HG03066 (cell line): ENCODE data around the gene ARRB1.

Experiments used
- ATAC-seq: cut with Tn5 transposase; IDR thresholded peaks from one replicate; pipeline ENCODE4 v1.9.1; 2021; ENCODE audit warnings: low read depth; ENCODE audit not compliant: unreplicated experiment

ARRB1 gene

DNA sequence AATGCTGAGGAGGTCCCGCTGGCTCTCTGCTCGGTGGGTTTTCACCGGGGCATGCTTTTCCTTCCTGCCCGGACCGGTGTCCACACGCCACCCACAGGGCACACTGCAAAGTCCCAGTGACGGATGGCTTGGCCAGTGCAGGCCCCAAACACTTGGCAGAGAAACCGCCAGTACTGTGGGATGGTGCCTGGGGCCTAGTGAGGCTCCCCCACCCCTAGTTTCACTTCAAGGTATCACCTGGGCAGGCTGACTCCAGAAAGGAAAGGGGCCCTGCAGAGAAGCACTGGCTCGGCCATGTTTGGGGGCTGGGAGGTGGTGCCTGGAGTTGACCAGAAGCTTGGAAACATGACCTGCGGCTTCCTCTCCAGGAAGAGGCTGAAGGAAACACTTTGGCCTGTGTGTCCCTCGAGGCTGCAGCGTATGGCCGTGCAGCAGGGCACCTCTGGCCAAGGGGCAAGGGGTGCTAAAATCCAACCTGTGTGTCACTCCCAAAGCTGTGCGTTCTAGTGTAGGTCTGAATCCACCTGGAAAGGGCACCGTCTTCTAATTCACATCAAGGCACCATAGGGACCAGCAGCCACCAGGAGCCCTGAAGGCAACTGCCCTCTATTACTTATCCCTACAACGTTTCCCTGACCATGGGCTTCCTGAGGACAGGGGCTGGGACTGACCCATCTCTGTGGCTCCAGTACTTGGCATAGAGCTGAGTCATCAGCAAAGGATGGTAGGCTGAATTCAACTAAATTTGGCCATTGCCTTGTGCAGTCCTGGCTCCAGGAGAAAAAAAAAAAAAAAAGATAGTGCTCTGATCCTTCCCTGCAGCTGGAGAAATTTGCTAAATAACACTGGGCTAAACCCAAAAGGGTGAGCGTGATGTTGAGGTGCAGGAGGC, 88.3 kb downstream of the ARRB1 start:
- ATAC-seq = no peak

DNA sequence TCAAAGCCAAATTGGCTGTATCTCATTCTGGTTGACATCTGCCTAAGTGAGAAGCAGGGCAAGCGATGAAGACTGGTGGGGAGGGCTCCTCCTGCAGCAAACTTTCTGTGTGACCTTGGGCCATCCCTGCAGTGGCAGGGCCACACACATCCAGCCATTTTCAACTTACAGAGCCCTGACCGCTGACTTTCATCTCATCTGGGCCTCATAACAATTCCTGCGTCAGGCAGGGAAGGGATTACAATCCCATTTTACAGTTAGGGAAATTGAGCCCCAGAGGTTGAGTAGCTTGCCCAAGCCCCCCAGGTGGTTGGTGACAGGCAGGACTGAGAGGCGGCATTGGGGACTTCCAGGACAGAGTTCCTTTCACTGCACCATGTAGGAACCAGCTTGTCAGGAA, 89.0 kb downstream of the ARRB1 start:
- no peak for ATAC-seq

DNA sequence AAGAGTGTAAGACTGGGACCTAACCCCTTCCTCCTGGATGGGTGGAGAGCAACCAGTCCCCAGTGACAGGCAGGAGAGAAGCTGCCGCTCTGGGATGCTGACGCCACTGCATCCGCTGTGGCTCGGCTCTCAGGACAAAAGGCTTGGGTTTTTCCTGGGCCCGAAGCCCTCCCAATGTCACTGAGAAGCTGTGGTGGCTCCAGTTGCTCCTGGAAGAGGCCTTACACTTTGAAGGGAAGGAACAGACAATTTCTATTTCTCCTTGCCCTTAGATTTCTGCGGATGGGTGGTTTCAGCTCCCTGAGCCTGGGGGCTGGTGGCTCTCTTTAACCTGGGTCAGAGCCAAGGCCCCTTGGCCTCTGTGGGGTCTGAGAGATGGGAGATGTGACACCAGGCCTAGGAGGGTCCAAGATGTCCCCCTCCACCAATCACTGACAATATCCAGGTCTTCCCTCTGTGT, 89.5 kb downstream of the ARRB1 start:
- no peak for ATAC-seq

DNA sequence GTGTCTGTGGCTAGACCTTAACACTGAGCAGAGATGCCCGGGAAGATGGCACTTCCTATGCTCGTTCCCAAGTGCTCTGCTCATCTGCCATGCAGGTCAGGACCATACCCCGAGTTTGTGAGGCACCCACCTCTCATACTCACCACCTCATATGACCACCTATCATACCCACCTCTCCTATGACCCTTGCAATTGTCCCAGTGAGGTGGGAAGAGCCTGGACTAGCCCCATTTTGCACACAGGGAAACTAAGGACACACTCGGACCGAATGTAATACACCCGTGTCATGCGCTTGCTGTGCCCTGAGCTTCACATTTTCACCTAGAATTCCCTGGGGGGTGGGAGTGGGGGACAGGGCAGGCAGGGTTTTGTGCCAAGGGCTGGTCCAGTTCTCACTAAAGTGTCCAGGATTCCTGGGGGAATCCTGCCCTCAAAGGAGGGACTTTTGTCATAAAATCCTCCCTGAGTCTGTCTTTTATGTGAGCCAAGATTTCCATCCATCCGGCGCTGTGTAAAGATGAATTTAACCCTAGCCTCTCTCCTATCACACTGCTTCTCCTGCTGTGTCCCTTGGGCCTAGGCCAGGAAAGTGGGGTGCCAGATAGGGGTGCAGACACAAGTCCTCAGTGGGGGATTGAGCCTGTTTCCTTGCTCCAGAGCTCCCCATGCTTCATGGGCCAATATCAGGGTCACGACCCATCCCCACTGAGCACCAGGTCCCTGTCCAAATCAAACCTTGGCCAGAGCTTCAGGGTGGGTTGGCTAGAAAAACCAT, 90.9 kb downstream of the ARRB1 start:
- no peak for ATAC-seq

DNA sequence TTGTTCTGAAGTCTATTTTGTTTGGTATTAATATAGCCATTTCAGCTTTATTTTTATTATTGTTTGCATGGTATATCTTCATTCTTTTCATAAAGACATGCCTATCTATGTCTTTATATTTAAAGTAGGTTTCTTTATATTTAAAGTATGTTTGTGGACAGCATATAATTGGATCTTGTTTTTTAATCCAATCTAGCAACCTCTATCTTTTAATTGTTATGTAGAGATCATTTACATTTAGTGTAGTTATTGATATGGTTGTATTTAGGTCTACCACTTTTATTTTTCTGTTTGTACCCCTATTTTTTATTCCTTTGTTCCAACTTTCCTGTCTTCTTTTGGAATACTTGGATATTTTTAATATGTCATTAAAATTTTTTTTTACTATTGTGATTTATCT, 97.1 kb downstream of the ARRB1 start:
- no peak for ATAC-seq

DNA sequence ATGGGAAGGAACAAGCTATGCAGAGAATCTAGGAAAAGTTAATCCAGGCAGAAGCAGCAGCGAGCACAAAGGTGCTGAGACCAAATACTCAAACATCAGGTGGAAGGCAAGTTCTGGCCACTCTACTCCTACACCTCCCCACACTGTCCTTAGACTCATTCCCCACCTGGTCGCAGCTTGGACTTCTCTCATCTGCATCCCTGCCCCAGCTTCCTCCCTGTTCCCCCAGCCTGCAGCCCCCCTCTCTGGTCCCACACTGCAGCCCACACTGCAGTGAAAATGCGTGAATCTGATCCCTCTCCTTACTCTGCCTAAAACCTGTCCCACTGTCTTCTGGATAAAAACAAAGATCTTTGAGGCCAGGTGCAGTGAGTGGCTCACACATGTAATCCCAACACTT, 101.8 kb downstream of the ARRB1 start:
- ATAC-seq = no peak

DNA sequence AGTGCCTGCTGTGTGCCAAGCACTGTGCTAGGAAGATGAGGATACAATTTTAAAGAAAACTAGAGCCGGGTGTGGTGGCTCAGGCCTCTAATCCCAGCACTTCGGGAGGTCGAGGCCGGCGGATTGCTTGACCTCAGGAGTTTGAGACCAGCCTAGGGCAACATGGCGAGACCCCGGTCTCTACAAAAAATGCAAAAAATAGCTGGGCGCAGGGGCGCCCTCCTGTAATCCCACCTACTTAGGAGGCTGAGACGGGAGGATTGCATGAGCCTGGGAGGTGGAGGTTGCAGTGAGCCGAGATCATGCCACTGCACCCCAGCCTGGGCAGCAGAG, 102.6 kb downstream of the ARRB1 start:
- ATAC-seq = no peak

DNA sequence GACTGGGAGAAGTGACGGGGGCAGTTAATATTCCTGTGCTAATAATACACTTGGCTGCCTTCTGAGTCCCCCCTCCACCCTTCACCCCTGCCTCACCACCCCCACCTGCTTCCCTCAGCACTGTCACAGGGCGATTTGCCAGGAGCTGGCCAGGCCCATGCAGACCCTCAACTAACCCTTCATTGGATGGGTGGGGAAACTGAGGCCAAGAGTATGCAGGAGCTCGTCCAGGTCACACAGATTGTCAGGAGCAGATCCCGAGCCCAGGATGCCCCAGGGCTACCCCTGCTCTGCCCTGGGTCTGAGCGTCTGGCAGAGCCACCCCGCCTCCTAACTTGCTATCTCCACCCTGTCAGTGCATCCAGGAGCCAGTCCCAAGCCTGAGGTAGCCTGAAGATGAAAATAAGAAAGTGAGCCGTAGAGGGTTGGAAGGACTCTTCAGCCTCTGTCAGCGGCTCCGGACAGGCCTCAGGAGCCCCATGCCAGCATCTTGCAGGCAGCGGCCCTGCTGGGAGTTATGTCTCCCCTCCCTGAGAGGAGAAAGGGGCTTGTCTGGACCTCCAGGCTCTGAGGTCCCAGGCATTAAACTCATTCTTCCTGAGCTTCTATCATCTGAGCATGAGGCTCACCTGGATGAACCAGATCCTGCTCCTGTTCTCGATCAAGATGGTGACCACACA, 104.7 kb downstream of the ARRB1 start:
- no peak for ATAC-seq

DNA sequence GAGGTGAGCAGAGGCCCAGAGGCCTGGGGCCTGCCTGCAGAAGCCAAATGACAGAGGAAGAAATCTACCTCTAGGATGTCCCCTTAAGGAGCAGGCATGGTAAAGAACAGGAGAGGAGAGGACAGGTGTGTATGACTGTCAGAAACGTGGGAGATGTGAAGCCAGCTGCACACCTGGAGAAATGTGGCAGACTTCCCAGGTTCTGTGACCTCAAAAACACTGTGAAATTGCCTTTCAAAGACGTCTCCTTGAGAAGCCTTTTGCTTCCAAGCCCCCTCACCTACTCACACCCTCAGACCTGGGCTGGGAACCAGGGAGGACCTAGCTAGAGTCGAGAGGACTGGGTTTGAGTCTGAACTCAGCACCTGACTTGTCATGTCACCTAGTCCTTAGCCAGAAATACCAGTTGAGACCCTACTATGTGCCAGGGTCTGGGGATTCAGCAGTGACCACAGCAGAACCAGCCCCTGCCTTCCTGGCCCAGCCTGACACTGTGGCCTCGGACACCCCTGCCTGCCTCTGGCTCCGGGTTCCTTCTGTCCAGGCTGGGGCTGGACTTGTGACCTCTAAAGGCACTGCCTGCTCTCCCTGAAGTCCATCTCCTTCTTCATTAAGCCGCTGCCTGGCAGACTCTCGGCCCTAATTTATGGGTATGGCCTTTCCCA, 105.3 kb downstream of the ARRB1 start:
- no peak for ATAC-seq

DNA sequence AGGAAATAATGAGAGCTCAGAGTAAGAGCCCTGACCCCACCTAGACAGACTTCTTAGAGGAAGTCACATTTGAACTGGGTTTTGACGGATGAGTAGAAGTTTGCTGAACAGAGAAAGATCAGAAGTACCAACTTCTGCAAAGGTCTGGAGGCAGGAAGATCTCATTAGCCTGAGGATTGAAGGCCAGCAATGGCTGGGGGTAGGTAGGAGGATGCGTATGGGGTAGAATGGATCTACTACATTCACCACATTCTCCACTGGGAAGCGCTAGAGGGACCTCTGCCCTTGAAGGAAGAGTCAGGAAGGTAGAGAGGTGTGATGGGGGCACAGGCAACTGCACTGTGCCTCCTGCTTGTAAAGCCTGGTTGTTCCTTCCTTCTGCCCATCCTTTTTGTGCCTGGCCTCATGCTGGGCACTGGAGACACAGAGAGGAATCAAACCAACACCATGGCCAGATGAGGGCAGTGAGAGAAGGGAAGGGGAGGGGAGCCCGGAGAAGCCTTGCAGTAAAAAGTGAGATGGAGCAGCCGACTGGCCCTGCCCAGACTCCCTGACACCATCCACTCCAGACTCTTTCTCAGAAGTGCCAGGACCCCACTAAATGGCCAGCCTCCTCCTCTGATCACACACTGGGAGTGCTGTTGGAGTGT, 106.0 kb downstream of the ARRB1 start:
- ATAC-seq = no peak

DNA sequence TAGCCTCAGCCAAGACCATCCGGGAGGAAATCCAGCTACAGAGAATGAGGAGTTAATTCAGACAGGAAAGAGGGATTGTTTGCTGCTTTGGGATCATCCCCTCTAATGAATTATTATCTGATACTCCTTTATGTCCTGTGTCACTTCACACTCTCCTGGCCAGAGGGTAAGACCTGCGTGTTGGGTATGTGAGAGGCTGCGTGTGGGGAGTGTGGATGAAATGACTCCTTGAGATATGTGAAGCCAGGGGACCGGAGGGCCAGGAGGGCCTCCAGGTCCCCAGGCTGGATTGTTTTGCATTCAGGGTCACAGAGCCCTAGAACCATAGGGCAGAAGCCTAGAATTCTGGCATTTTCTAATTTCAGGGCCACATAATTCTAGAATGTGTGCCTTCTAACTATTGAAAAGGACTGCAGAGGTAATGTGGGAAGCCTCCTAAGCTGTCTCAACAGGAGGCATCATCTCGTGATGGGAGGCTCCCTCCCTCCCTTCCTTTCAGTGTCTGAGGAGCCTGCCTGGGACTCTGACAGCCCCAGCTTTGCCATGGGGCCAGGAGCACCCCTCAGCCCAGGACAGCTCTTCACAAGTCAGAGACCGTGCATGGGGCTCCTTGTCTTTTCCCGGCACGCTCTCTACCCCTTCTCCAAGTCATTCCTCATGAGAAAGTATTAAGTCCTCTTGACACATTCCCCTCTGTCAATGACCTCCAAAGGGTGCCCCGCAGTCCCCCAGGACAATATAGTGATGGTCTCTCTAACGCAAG, 107.2 kb downstream of the ARRB1 start:
- ATAC-seq = no peak

DNA sequence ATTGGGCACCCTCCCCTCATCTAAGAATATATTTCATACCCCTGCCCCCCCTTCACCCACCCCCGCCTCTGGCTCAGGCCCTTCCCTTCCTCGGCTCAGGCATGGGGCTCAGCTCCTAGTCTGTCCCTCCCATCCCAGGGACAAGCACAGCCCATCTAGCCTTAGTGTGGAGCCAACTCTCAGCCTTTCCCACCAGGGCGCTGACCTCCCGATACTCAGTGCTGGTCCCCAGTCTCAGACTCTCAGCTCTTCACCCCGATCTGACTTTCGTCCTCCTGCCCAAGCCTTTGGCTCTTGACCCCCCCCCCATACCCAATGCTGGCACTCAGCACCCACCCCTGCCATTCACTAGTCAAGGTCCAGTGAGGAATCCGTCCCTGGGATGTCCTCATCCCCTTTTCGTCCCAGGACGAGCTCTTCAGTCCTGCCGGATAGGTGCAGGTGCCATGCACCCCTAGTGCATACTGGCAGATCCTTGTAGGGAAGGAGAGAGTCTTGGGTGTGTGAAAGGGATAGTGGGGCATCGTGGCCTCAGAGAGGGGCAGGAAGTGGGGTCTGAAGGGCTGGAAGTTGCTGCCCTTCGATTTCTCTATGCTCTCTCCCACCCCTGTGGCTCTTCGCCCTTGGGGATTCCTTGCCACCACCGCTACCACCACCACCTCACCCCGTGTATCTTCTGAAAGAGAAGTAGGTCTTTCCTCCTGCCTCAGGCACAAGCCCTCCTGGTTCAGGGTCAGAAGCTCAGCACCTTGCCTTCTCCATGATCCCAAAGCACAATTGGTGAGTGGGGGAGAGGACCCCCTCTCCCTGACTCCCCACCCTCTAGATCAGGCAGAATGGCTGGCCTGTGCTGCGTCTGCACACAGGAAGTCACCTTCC, 108.5 kb downstream of the ARRB1 start:
- ATAC-seq = no peak

DNA sequence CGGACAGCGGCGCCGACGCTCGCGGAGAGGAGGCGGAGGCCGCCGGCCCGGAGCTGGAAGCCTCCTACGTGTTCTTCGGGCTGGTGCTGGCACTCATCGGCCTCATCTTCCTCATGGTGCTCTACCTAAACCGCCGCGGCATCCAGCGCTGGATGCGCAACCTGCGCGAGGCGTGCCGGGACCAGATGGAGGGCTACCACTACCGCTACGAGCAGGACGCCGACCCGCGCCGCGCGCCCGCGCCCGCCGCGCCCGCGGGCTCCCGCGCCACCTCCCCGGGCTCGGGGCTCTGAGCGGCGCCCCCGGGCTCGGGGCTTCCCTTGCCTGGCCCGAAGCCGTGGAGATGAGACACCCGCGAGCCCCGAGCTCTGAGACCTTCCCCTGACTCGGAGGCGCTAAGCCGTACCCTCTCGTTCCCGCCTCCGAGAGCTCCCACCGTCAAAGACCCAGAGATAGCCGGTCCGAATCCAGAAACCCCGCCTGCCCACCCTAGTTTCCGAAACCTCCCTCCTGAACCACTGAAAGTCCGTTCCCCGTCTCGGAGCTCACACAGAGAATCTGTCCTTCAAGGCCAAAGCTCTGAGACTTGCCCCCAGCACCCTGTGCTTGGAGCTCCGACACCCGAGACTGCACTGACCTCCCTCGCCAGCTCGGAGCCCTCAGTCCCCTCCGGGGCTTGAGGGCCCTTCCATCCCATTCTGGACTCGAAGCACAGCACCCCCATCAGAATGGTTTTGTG, 109.4 kb downstream of the ARRB1 start:
- no peak for ATAC-seq

DNA sequence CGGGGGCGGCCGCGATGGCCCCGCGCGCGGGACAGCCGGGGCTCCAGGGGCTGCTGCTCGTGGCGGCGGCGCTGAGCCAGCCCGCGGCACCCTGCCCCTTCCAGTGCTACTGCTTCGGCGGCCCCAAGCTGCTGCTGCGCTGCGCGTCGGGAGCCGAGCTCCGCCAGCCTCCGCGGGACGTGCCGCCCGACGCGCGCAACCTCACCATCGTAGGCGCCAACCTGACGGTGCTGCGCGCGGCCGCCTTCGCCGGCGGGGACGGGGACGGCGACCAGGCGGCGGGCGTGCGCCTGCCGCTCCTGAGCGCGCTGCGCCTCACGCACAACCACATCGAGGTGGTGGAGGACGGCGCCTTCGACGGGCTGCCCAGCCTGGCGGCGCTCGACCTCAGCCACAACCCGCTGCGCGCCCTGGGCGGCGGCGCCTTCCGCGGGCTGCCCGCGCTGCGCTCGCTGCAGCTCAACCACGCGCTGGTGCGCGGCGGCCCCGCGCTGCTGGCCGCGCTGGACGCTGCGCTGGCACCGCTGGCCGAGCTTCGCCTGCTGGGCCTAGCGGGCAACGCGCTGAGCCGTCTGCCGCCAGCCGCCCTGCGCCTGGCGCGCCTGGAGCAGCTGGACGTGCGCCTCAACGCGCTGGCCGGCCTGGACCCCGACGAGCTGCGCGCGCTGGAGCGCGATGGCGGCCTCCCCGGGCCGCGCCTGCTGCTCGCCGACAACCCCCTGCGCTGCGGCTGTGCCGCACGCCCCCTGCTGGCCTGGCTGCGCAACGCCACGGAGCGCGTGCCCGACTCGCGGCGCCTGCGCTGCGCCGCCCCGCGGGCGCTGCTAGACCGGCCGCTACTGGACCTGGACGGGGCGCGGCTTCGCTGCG, 110.2 kb downstream of the ARRB1 start:
- peak; percentile 76 for ATAC-seq

DNA sequence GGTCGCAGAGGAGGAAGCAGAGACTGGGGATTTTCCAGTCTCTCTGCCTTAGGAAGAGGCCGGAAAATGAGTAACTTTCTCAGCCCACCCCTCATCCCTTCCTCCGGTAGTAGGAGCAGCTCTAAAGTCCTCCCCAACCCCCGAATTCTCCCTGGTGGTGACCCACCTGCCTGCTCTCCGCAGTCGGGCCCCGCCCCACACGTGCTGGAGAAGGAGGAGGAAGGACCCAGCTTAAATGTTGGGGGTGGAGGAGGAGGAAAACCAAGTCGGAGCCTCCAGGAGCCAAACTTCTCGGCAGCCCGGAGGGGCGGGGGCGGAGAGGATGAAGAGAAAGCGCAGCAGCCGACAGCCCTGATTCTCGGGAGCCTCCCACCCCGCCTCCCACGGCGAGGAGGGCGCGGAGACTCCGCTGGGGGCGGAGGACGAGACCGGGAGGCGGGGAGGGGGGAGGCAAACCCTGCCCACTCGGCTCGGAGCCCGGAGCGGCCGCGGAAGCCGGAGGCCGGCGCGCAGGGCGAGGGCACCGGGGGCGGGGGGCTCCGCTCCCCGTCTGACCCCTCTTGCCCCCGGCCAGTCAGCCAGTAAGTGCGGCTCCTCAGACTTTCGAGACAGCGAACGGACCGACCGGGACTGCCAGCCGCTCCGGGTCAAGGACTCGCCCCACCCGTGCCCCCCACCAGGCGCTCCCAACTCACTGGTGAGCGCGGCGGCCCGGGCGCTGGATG, 111.0 kb downstream of the ARRB1 start, which contains the start of gene TPBGL:
Gene TPBGL (plus strand): TSS at position 464 of the 725 bp plus-strand sequence. CDS start 276 bp downstream, outside the sequence.
- ATAC-seq = no peak
